ENCODE data around the gene FBN1. TPM values are rescaled to one million over a fixed set of nuclear protein-coding genes. Genes with fewer than 3 reads are reported as not detected.

Gene FBN1
- total and polyA plus RNA-seq, 2 of the 13 experiments (the other 11 are each of a cell fraction or from before 2014, with no cell fraction given), result 1.5 to 3.0 TPM

DNA sequence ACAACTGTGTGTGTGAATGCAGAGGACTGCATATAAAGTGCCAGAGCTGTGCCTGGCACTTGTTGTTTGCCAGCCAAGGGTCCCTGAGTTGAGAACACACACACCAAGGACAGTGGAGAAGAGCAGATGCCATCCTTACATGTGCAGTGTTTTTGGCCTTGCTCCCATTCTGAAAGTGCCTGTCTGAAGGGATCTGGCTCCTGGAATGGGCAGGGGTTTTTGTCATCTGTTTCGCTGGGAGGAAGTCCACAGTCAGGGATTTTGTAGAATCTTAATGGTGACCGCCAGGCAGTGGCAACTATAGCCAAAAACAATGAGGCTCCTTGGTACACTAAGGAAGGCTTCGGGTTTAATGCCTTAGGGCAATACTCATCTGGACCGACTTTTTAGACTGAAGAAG lies 250.5 kb downstream of the FBN1 start (continued):
- TF ChIP-seq, protein P1, sequence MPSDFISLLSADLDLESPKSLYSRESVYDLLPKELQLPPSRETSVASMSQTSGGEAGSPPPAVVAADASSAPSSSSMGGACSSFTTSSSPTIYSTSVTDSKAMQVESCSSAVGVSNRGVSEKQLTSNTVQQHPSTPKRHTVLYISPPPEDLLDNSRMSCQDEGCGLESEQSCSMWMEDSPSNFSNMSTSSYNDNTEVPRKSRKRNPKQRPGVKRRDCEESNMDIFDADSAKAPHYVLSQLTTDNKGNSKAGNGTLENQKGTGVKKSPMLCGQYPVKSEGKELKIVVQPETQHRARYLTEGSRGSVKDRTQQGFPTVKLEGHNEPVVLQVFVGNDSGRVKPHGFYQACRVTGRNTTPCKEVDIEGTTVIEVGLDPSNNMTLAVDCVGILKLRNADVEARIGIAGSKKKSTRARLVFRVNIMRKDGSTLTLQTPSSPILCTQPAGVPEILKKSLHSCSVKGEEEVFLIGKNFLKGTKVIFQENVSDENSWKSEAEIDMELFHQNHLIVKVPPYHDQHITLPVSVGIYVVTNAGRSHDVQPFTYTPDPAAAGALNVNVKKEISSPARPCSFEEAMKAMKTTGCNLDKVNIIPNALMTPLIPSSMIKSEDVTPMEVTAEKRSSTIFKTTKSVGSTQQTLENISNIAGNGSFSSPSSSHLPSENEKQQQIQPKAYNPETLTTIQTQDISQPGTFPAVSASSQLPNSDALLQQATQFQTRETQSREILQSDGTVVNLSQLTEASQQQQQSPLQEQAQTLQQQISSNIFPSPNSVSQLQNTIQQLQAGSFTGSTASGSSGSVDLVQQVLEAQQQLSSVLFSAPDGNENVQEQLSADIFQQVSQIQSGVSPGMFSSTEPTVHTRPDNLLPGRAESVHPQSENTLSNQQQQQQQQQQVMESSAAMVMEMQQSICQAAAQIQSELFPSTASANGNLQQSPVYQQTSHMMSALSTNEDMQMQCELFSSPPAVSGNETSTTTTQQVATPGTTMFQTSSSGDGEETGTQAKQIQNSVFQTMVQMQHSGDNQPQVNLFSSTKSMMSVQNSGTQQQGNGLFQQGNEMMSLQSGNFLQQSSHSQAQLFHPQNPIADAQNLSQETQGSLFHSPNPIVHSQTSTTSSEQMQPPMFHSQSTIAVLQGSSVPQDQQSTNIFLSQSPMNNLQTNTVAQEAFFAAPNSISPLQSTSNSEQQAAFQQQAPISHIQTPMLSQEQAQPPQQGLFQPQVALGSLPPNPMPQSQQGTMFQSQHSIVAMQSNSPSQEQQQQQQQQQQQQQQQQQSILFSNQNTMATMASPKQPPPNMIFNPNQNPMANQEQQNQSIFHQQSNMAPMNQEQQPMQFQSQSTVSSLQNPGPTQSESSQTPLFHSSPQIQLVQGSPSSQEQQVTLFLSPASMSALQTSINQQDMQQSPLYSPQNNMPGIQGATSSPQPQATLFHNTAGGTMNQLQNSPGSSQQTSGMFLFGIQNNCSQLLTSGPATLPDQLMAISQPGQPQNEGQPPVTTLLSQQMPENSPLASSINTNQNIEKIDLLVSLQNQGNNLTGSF (CRISPR knock-in tag; IDR thresholded peaks at IDR 0.05), result no peak
- no peak for TF ChIP-seq NR2C2 (CRISPR knock-in tag; IDR thresholded peaks at IDR 0.05; ENCODE audit: borderline replicate concordance)
- TF ChIP-seq ATF6 (CRISPR knock-in tag; conservative IDR thresholded peaks at IDR 0.05), result no peak
- no peak for TF ChIP-seq RFX3 (CRISPR knock-in tag; IDR thresholded peaks at IDR 0.05)
- TF ChIP-seq, protein P2, sequence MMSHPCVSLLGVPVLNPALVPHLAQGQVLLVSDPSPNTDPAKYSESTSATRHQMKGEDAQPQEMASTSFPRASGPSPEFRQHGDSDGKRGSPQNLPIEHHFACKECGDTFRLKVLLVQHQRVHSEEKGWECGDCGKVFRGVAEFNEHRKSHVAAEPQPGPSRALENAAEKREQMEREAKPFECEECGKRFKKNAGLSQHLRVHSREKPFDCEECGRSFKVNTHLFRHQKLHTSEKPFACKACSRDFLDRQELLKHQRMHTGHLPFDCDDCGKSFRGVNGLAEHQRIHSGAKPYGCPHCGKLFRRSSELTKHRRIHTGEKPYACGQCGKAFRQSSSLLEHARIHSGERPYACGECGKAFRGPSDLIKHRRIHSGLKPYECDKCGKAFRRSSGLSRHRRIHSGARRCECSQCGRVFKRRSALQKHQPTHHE (CRISPR knock-in tag; IDR thresholded peaks at IDR 0.05; ENCODE audit: borderline replicate concordance), result no peak
- no peak for TF ChIP-seq ZNF207 (IDR thresholded peaks at IDR 0.05; ENCODE audit: borderline replicate concordance)
- no peak for TF ChIP-seq ZNF143 (CRISPR knock-in tag; IDR thresholded peaks at IDR 0.05)
- TF ChIP-seq, protein P3, sequence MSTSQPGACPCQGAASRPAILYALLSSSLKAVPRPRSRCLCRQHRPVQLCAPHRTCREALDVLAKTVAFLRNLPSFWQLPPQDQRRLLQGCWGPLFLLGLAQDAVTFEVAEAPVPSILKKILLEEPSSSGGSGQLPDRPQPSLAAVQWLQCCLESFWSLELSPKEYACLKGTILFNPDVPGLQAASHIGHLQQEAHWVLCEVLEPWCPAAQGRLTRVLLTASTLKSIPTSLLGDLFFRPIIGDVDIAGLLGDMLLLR (CRISPR knock-in tag; IDR thresholded peaks at IDR 0.05), result no peak
- no peak for TF ChIP-seq ZNF138 (CRISPR knock-in tag; IDR thresholded peaks at IDR 0.05; ENCODE audit: low read depth)
